ENCODE data around the gene CREBBP. TPM values are rescaled to one million over a fixed set of nuclear protein-coding genes. Genes with fewer than 3 reads are reported as not detected.
A peak's percentile ranks its signal among the peaks of the same experiment; 100 is the strongest.

The CREBBP gene
- total RNA-seq, 6 donors from 2014 or later: 54.1 to 175 (median 99.2) TPM

DNA sequence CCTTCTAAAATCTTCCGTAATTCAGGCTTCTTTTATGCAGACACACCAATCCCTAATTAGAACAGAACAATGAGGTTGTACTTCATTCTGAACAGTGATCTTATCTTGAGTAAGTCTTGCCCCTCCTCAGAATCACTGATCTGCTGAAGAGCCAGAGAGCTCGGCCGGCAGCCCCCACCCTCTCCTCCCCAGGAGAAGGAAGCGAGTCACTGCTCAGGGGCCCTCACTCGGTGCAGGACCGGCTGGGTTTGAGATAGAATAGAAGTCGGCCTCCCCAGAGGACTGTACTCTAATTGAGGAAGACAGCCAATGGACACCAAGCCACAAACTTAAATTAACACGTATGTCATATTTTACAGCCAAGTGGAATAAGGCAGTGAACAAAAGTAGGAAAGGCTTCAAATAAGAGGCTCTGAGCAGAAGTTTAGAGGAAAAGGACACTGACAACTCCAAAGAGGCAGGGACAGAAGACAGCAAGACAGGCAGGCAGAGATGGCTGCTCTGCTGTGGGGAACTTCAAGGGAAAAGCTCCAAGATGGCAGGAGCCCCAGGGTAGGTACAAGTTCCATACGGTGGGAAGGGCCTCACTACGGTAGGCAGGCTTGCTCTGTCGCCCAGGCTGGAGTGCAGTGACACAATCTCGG lies 18.6 kb downstream of the CREBBP start:
- H3K27me3 ChIP-seq: no peaks in the 10 kb centered on the region
- peaks cover 60 to 94% (median 79%) of the 10 kb centered on the region in 4 donors for H3K4me1 ChIP-seq
- WGBS, 2 donors: 42 to 45% methylated on average over 12 of the region's 12 CpGs
- H3K4me3 ChIP-seq: no peak overlapping the region
- no peaks in the 10 kb centered on the region for H3K36me3 ChIP-seq
- ATAC-seq (ENCODE audit: low FRiP score in 2 of 2) (peak in 1 of 2 donors; percentile 56), DNase-seq (peak in 1 of 2 donors; percentile 49)
- H3K27ac ChIP-seq: peak overlapping the region; percentile 12 to 65 (median 46)
- no peaks in the 10 kb centered on the region for H3K9me3 ChIP-seq
- TF ChIP-seq POLR2A (IDR thresholded peaks at IDR 0.05): no peak
- TF ChIP-seq EP300 (IDR thresholded peaks at IDR 0.05): no peak
- TF ChIP-seq POLR2AphosphoS5 (IDR thresholded peaks at IDR 0.05): no peak
- TF ChIP-seq, protein P1, sequence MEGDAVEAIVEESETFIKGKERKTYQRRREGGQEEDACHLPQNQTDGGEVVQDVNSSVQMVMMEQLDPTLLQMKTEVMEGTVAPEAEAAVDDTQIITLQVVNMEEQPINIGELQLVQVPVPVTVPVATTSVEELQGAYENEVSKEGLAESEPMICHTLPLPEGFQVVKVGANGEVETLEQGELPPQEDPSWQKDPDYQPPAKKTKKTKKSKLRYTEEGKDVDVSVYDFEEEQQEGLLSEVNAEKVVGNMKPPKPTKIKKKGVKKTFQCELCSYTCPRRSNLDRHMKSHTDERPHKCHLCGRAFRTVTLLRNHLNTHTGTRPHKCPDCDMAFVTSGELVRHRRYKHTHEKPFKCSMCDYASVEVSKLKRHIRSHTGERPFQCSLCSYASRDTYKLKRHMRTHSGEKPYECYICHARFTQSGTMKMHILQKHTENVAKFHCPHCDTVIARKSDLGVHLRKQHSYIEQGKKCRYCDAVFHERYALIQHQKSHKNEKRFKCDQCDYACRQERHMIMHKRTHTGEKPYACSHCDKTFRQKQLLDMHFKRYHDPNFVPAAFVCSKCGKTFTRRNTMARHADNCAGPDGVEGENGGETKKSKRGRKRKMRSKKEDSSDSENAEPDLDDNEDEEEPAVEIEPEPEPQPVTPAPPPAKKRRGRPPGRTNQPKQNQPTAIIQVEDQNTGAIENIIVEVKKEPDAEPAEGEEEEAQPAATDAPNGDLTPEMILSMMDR (IDR thresholded peaks at IDR 0.05): no peak

DNA sequence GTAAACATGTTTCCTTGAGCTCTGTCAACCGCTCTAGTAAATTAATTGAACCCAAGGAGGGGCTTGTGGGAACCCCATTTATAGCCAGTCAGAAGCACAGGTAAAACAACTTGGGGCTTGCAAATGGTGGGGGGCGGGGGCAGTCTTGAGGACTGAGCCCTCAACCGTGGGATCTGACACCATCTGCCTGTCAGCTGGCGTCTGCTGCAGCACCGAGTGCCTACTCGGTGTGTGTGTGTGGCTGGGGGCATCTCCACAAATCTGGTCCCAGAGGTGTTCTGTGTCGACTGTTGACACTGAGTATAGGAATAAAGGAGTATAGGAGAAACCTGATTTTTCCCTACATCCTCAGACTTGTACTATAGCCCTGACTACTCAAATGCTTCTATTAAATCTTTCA lies 20.6 kb downstream of the CREBBP start:
- ATAC-seq (ENCODE audit: low FRiP score in 2 of 2): no peak
- Histone ChIP-seq H3K27ac (no peak overlapping the region), H3K27me3 (no peaks in the 10 kb centered on the region), H3K4me1 (peaks cover 80 to 96% (median 87%) of the 10 kb centered on the region in 4 donors), H3K36me3 (no peaks in the 10 kb centered on the region), H3K9me3 (no peaks in the 10 kb centered on the region), H3K4me3 (no peak overlapping the region)
- 88 to 93% methylated on average over 7 of the region's 7 CpGs for WGBS, 2 donors
- TF ChIP-seq EP300 (IDR thresholded peaks at IDR 0.05) (no peak), POLR2AphosphoS5 (IDR thresholded peaks at IDR 0.05) (no peak), POLR2A (IDR thresholded peaks at IDR 0.05) (no peak)
- TF ChIP-seq, protein P1 (IDR thresholded peaks at IDR 0.05): no peak
- no peak for DNase-seq

DNA sequence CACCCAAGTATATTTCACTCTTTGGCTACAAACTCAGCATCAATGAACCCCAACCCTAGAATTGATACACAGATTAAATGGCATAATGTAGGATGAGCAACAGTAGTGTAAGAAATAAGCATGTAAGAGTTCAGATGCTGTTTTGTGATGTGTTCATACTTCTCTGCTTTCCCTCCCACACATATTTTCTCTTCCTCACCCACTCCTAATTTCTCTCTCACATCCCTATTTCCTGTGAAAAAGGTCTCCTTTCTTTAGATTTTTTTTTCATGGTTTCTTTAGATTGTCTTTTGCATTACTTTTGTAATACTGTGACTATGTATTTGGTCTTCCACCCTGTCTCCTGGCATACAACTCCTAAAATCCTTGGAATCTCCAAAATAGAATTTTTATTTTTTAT lies 21.7 kb downstream of the CREBBP start:
- H3K4me1 ChIP-seq: peaks cover 87 to 98% (median 89%) of the 10 kb centered on the region in 4 donors
- peak overlapping the region in 1 of 4 donors; percentile 5 for H3K27ac ChIP-seq
- H3K4me3 ChIP-seq: no peak overlapping the region
- no peak for ATAC-seq (ENCODE audit: low FRiP score in 2 of 2)
- no peaks in the 10 kb centered on the region for H3K9me3 ChIP-seq
- no peaks in the 10 kb centered on the region for H3K36me3 ChIP-seq
- no peaks in the 10 kb centered on the region for H3K27me3 ChIP-seq
- TF ChIP-seq EP300 (IDR thresholded peaks at IDR 0.05): no peak
- no peak for TF ChIP-seq POLR2AphosphoS5 (IDR thresholded peaks at IDR 0.05)
- TF ChIP-seq, protein P1 (IDR thresholded peaks at IDR 0.05): no peak
- no peak for TF ChIP-seq POLR2A (IDR thresholded peaks at IDR 0.05)
- DNase-seq: no peak

DNA sequence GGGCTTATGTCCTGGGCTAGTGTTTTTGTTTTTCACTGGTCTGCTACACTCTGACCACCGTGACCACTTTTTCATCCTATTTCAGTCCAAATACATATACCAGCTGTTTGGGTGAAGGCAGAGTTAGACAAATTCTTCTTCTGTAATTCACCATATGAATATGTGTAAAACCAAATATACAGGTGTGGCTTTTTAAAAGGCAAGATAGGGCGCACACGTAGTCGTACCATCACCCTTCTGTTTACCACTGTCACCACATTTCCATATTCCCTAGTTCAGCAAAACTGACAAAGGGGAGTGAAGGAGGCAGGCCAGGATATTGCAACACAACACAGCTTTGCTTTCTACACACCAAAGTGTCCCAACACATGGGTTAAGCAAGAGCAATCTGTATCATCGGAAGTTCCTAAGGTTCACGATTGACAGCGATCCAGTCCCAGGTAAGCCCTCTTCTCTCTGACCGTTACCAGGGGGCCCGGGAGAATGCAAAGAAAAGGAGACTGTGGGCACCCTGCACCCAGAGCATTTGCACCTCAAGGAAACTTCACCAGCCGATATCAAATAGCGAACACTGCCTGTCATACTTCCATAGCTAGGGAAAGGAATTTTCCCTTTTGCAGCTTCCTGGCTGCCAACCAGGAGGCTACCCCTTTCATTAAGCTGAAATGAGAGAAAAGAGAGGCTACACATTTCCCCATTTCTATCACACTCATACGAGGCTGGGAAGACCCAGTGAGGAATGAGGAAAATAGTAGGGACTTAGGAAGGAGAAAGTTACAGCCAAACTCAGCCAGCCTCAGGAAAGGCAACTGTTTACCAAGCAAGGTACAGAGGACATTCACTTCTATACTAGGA lies 23.1 kb downstream of the CREBBP start:
- Histone ChIP-seq H3K27ac (peak overlapping the region; percentile 51 to 81 (median 67)), H3K4me1 (peaks cover 78 to 97% (median 79%) of the 10 kb centered on the region in 4 donors)
- WGBS, 2 donors: 34 to 38% methylated on average over 12 of the region's 12 CpGs

More for the DNA sequence above, 23.1 kb downstream of the CREBBP start:
- Histone ChIP-seq H3K4me3 (no peak overlapping the region), H3K9me3 (no peaks in the 10 kb centered on the region), H3K27me3 (no peaks in the 10 kb centered on the region), H3K36me3 (no peaks in the 10 kb centered on the region)
- DNase-seq: peak in 1 of 2 donors; percentile 75
- TF ChIP-seq POLR2AphosphoS5 (IDR thresholded peaks at IDR 0.05) (peak; percentile 85 to 91), EP300 (IDR thresholded peaks at IDR 0.05) (peak in 2 of 4 donors; percentile 52 to 67)
- TF ChIP-seq, protein P1 (IDR thresholded peaks at IDR 0.05): no peak
- peak; percentile 72 to 83 for ATAC-seq (ENCODE audit: low FRiP score in 2 of 2)

All from upper lobe of left lung (tissue), 6 donors.